GOT3 (cell line): Measurements from ENCODE around the gene SLC30A3.

Source experiments
- DNase-seq: peaks from one replicate; lab custom pipeline; 2025; ENCODE audit warnings: mixed read lengths; lab: John Stamatoyannopoulos, UW

Gene SLC30A3

DNA sequence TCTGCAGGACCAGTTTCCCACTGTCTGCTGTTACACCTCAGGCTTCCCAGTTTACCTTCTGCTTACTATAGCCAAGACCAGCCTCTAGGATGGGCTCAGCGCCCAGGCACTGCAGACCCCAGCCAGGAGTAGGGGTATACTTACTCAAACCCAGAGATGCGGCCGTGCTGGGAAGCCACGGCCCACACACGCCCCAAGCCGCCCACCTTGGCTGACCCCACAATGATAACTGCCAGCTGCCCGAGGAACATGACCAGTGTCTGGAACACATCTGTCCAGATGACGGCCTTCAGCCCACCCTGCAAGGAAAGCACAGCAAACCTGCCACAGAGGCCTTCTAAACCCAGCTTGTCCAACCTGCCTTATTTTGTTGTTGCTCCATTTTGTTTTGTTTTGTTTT, 57.6 kb downstream of the SLC30A3 start:
- DNase-seq = no peak

DNA sequence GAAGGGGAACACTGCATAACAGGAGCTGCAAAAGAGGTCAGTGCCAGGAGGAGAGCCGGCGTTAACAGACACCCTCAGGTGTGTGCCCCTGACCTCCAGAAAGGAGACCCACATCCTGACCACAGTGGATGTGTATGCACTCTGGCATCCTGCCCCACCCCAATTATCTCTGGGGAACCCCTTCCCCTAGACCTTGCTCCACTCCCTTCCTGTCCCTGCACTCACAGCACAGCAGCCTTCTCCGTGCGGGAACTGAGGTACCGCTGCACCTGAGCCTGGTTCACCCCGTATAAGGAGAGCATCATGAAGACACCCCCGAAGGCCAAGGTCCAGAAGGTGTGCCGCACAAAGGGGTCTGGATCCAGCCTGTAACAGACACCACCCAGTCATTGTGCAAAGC, 58.3 kb downstream of the SLC30A3 start:
- DNase-seq = no peak

DNA sequence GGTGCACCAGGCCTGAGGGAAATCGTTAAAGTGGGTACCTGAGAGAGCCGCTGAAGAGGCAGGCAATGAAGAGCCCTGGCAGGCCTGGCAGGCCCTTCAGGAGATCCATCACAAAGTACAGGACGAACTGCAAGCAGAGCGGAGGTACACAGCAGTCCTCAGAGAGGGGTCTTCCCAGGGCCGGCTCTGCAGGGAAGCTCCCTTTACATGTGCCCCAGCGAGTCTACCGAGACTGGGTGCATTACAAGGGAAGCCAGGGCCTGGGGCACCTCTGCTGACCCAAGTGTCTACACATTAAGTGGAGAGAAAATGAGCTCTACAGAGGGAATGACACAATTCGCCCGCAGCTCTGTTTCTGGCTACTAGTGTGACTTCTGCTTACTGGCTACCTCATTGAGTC, 59.1 kb downstream of the SLC30A3 start:
- DNase-seq = no peak
